Measurements from ENCODE around the gene PLXNA1.

Gene PLXNA1

DNA sequence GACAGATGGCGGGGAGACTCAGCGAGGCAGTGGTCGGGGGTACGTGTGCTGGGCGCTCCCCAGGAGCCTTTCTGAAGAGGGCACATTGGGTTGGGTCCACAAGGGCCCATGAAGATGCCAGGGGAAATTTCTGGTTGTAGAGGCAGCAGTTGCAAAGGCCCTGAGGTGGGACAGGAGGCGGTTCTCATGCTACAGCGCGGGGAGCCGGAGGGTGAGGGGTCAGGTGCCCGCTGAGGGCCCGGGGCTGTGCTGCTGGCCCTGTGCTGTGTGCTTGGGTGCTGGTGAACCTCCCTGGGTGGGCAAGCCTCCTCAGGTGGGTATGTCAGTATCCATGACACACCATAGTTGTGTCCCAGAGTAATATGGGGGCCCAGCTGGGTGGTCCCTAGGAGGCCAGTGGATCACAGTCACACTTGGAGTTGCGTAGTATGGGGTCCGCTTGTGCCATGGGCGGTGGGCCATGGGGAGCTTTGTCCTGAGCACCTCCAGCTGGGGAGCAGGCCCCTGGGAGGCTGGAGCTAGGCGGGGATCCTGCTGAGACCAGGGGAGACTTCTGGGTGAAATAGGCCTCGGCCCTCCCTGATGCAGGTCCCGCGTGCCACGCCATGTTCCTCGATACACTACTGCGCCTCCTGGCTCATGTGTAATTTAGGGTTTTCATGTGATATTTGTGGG lies 44.3 kb downstream of the PLXNA1 start:
- DNase-seq (ENCODE audit: extremely low spot score), result no peak
- CTCF ChIA-PET, result no interaction called here
- POLR2A ChIA-PET, result no interaction called here
- TF ChIP-seq NFRKB (IDR thresholded peaks at IDR 0.05) (no peak), FOXA1 (IDR thresholded peaks at IDR 0.05) (no peak), HDGF (IDR thresholded peaks at IDR 0.05; ENCODE audit: borderline replicate concordance) (no peak), FOXM1 (IDR thresholded peaks at IDR 0.05; ENCODE audit: borderline replicate concordance) (no peak), ZNF384 (IDR thresholded peaks at IDR 0.05) (no peak), SUZ12 (IDR thresholded peaks at IDR 0.05) (no peak), CTBP1 (IDR thresholded peaks at IDR 0.05; ENCODE audit: borderline replicate concordance) (no peak), ELF4 (IDR thresholded peaks at IDR 0.05) (no peak), ARNT (IDR thresholded peaks at IDR 0.05) (no peak), FOXK2 (IDR thresholded peaks at IDR 0.05) (no peak), LEF1 (IDR thresholded peaks at IDR 0.05; ENCODE audit: borderline replicate concordance) (no peak), L3MBTL2 (conservative IDR thresholded peaks at IDR 0.05) (no peak), BHLHE40 (IDR thresholded peaks at IDR 0.05; ENCODE audit: borderline replicate concordance) (no peak), SP1 (IDR thresholded peaks at IDR 0.05) (no peak), TARDBP (IDR thresholded peaks at IDR 0.05) (no peak)
- TF ChIP-seq, protein P1, sequence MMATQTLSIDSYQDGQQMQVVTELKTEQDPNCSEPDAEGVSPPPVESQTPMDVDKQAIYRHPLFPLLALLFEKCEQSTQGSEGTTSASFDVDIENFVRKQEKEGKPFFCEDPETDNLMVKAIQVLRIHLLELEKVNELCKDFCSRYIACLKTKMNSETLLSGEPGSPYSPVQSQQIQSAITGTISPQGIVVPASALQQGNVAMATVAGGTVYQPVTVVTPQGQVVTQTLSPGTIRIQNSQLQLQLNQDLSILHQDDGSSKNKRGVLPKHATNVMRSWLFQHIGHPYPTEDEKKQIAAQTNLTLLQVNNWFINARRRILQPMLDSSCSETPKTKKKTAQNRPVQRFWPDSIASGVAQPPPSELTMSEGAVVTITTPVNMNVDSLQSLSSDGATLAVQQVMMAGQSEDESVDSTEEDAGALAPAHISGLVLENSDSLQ (IDR thresholded peaks at IDR 0.05), result no peak

DNA sequence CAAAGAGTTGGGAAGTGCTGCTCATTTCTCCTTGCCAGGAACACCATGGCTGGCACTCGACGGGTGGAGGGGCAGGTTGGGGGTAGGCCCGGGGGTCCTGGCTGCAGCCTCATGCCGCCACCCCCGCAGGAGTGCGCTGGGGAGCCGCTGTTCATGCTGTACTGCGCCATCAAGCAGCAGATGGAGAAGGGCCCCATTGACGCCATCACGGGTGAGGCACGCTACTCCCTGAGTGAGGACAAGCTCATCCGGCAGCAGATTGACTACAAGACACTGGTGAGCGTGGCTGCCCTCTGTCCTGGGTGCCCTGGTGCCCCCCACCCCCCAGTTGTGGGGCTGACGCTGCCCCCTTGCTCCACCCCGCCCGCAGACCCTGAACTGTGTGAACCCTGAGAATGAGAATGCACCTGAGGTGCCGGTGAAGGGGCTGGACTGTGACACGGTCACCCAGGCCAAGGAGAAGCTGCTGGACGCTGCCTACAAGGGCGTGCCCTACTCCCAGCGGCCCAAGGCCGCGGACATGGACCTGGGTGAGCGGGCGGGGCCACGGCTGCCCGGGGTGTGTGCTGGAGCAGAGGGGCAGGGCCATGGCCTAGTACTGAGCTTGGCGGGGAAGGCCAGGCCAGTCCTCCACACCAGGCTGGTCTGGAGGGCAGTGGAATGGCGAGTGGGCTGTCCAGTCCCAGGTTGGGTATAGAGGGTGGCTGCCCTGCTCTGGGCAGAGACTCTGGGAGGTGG lies 45.1 kb downstream of the PLXNA1 start:
- CTCF ChIA-PET, result no interaction called here
- TF ChIP-seq NFRKB (IDR thresholded peaks at IDR 0.05), result no peak
- TF ChIP-seq FOXA1 (IDR thresholded peaks at IDR 0.05), result no peak
- TF ChIP-seq ELF4 (IDR thresholded peaks at IDR 0.05), result no peak
- no peak for TF ChIP-seq LEF1 (IDR thresholded peaks at IDR 0.05; ENCODE audit: borderline replicate concordance)
- TF ChIP-seq ARNT (IDR thresholded peaks at IDR 0.05), result no peak
- TF ChIP-seq TARDBP (IDR thresholded peaks at IDR 0.05), result no peak
- no peak for TF ChIP-seq BHLHE40 (IDR thresholded peaks at IDR 0.05; ENCODE audit: borderline replicate concordance)
- TF ChIP-seq ZNF384 (IDR thresholded peaks at IDR 0.05), result no peak
- POLR2A ChIA-PET, result no interaction called here
- DNase-seq (ENCODE audit: extremely low spot score), result no peak

DNA sequence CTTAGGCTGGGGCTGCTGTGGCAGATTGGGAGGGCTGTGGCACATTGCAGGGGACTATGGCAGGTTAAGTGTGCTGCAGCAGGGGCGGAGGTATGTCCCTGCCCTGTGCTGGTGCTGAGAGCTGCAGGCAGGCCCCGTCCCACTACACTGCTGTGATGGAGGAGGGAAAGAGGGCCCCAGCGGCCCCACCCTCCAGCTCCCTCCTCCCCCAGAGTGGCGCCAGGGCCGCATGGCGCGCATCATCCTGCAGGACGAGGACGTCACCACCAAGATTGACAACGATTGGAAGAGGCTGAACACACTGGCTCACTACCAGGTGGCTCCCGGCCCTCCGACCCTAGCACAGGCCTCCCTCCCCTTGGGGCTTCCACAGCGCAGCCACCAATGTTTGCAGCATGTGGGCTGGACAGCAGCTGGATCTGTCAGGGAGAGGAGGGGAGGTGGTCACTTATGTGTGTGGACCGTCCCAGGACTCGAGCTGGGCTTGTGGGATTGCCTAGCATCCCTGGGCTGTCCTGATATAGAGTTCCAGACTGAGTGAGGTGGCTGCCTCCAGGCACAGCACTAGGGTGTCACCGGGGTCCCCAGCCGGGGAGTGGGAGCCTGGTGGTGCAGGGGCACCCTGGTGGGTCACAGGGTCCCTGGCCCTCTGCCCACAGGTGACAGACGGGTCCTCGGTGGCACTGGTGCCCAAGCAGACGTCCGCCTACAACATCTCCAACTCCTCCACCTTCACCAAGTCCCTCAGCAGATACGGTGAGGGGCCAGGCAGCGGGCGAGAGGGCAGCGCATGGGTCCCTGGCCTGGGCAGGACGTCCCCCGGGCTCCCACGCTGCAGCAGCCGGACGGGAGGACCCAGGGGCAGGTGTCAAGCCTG lies 46.1 kb downstream of the PLXNA1 start:
- no peak for DNase-seq (ENCODE audit: extremely low spot score)
- no peak for TF ChIP-seq SUZ12 (IDR thresholded peaks at IDR 0.05)
- TF ChIP-seq TARDBP (IDR thresholded peaks at IDR 0.05), result no peak
- TF ChIP-seq CTBP1 (IDR thresholded peaks at IDR 0.05; ENCODE audit: borderline replicate concordance), result no peak
- TF ChIP-seq FOXK2 (IDR thresholded peaks at IDR 0.05), result no peak
- TF ChIP-seq L3MBTL2 (conservative IDR thresholded peaks at IDR 0.05), result no peak
- TF ChIP-seq, protein P1 (IDR thresholded peaks at IDR 0.05), result no peak
- TF ChIP-seq ZNF384 (IDR thresholded peaks at IDR 0.05), result no peak
- TF ChIP-seq FOXM1 (IDR thresholded peaks at IDR 0.05; ENCODE audit: borderline replicate concordance), result no peak
- TF ChIP-seq ARNT (IDR thresholded peaks at IDR 0.05), result no peak
- no peak for TF ChIP-seq HDGF (IDR thresholded peaks at IDR 0.05; ENCODE audit: borderline replicate concordance)
- TF ChIP-seq FOXA1 (IDR thresholded peaks at IDR 0.05), result no peak
- TF ChIP-seq BHLHE40 (IDR thresholded peaks at IDR 0.05; ENCODE audit: borderline replicate concordance), result no peak
- no peak for TF ChIP-seq ELF4 (IDR thresholded peaks at IDR 0.05)
- no peak for TF ChIP-seq LEF1 (IDR thresholded peaks at IDR 0.05; ENCODE audit: borderline replicate concordance)
- no peak for TF ChIP-seq SP1 (IDR thresholded peaks at IDR 0.05)
- ChIA-PET POLR2A (no interaction called here), CTCF (no interaction called here)

DNA sequence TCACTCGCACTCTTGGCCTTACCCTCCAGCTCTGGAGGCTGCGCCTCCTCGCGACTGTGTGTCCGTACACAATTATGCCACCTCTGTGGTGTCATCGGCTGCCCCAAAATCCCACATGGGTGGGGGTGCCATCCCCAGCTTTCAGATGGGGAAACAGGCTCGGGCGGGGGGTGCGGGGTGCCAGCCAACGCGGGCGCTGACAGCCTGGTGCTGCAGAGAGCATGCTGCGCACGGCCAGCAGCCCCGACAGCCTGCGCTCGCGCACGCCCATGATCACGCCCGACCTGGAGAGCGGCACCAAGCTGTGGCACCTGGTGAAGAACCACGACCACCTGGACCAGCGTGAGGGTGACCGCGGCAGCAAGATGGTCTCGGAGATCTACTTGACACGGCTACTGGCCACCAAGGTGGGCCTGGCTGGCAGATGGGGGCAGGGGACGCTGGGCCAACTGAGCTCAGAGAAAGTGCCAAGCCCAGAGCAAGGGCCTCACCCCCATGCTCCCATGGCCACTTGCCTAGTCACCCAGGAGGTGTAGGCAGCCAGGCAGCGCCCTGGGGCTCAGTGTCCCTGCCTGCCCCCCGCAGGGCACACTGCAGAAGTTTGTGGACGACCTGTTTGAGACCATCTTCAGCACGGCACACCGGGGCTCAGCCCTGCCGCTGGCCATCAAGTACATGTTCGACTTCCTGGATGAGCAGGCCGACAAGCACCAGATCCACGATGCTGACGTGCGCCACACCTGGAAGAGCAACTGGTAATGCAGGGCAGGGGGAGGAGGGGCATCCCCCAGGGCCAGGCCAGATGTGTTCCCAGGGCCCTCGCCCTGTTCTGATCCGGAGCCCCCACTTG lies 47.0 kb downstream of the PLXNA1 start:
- no peak for DNase-seq (ENCODE audit: extremely low spot score)
- no peak for TF ChIP-seq ZNF384 (IDR thresholded peaks at IDR 0.05)
- TF ChIP-seq ARNT (IDR thresholded peaks at IDR 0.05), result no peak
- TF ChIP-seq LEF1 (IDR thresholded peaks at IDR 0.05; ENCODE audit: borderline replicate concordance), result no peak
- no peak for TF ChIP-seq ELF4 (IDR thresholded peaks at IDR 0.05)
- no peak for TF ChIP-seq CTBP1 (IDR thresholded peaks at IDR 0.05; ENCODE audit: borderline replicate concordance)
- no peak for TF ChIP-seq HDGF (IDR thresholded peaks at IDR 0.05; ENCODE audit: borderline replicate concordance)
- TF ChIP-seq L3MBTL2 (conservative IDR thresholded peaks at IDR 0.05), result no peak
- TF ChIP-seq, protein P1 (IDR thresholded peaks at IDR 0.05), result no peak
- TF ChIP-seq NFRKB (IDR thresholded peaks at IDR 0.05), result no peak
- no peak for TF ChIP-seq SP1 (IDR thresholded peaks at IDR 0.05)
- no peak for TF ChIP-seq BHLHE40 (IDR thresholded peaks at IDR 0.05; ENCODE audit: borderline replicate concordance)
- TF ChIP-seq FOXM1 (IDR thresholded peaks at IDR 0.05; ENCODE audit: borderline replicate concordance), result no peak
- TF ChIP-seq FOXA1 (IDR thresholded peaks at IDR 0.05), result no peak
- CTCF ChIA-PET, result no interaction called here
- POLR2A ChIA-PET, result no interaction called here
